ENCODE results near the gene MRPS18A. TPM values are rescaled to one million over a fixed set of nuclear protein-coding genes. Genes with fewer than 3 reads are reported as not detected.
"Not testable (repeated sequence)": the region's sequence is repeated elsewhere in the genome, so short reads cannot be mapped to it uniquely, and the experiment has no call there.

The MRPS18A gene
- total RNA-seq, 1 donor from 2014 or later, result 44.4 TPM

DNA sequence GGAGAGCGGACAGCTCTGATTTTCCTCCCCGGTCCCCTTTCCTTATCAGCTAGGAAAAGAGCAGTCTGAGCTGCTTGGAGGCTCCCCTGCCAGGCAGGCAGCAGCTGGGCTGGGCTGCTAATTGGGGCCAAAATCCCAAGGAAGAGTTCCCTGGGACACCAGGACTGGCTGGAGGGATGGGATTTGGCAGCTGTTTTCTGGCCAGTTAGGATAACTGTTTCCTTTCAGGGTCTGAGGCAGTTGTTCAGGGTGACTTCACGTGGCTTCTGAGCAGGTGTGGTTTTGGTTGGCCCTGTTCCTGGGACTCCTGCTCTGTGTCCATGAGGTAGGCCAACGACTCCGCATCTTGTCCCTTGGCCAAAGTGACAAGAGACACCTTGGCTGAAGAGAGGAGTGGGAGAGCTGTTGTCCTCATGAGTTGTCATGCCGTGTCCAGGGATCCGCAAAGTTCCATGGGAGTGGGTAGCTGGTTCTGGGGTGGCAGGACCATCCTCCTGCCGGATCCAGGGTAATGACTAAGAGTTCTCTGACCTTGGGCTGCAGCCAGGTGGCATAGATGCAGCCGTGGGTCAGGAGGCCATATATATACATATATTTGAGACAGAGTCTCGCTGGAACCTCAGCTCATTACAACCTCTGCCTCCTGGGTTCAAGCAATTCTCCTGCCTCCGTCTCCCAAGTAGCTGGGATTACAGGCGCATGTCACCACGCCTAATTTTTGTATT, 21.2 kb downstream of the MRPS18A start:
- Histone ChIP-seq H3K9ac (ENCODE audit: low read depth in 1 of 3, low read length in 3 of 3) (peak overlapping the region in 1 of 3 donors; percentile 83), H3K27ac (ENCODE audit: low read depth, low read length) (no peak overlapping the region), H3K4me1 (ENCODE audit: control insufficient read depth in 3 of 3, insufficient read depth in 3 of 3, low read length in 3 of 3) (peaks cover 43 to 53% (median 48%) of the 10 kb centered on the region in 3 donors), H3K27me3 (ENCODE audit: control insufficient read depth in 3 of 3, insufficient read depth in 3 of 3, low read length in 3 of 3) (peaks cover 0 to 3% (median 0%) of the 10 kb centered on the region in 3 donors), H3K9me3 (ENCODE audit: control insufficient read depth in 3 of 3, low read length in 3 of 3) (no peaks in the 10 kb centered on the region), H3K4me3 (ENCODE audit: low read length in 3 of 3) (no peak overlapping the region), H3K36me3 (ENCODE audit: control insufficient read depth in 3 of 3, insufficient read depth in 3 of 3, low read length in 3 of 3) (peaks cover 9 to 11% (median 10%) of the 10 kb centered on the region in 3 donors)

DNA sequence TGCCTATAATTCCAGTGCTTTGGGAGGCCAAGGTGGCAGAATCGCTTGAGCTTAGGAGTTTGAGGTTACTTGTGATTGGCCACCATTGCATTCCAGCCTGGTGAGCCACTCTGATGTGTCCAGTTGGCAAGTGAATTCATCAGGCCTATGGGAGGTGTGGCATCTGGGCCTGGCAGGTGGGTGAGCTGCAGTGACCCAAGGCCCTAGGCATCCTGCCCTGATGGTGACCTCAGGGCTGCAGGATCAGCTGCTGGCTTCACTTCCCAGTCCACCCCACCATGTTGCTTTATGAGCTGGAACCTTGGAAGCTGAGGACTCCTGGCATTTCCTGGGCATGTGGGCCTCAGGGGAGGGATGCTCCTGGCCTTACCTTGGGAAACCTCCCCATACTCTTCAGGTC, 22.2 kb downstream of the MRPS18A start:
- peaks cover 0 to 3% (median 0%) of the 10 kb centered on the region in 3 donors for H3K27me3 ChIP-seq (ENCODE audit: control insufficient read depth in 3 of 3, insufficient read depth in 3 of 3, low read length in 3 of 3)
- no peak overlapping the region for H3K4me3 ChIP-seq (ENCODE audit: low read length in 3 of 3)
- H3K4me1 ChIP-seq (ENCODE audit: control insufficient read depth in 3 of 3, insufficient read depth in 3 of 3, low read length in 3 of 3), result peaks cover 34 to 43% (median 39%) of the 10 kb centered on the region in 3 donors
- peaks cover under 1 to 1% (median under 1%) of the 10 kb centered on the region in 3 donors for H3K36me3 ChIP-seq (ENCODE audit: control insufficient read depth in 3 of 3, insufficient read depth in 3 of 3, low read length in 3 of 3)
- H3K9me3 ChIP-seq (ENCODE audit: control insufficient read depth in 3 of 3, low read length in 3 of 3), result peaks cover 0 to 2% (median 0%) of the 10 kb centered on the region in 3 donors
- H3K9ac ChIP-seq (ENCODE audit: low read depth in 1 of 3, low read length in 3 of 3), result no peak overlapping the region
- H3K27ac ChIP-seq (ENCODE audit: low read depth, low read length), result no peak overlapping the region

DNA sequence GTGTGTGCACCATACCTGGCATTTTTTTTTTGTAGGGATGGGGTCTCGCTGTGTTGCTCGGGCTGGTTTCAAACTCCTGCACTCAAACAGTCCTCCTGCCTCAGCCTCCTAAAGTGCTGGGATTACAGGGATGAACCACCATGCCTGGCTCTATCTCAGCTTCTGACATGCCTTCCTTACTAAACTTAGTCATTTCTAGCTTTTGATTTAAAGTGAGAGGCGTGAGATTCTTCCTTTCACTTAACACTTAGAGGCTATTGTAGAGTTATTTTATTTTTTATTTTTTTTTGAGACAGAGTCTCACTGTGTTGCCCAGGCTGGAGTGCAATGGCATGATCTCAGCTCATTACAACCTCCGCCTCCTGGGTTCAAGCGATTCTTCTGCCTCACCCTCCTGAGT, 24.6 kb downstream of the MRPS18A start:
- H3K4me3 ChIP-seq (ENCODE audit: low read length in 3 of 3); H3K27ac ChIP-seq (ENCODE audit: low read depth, low read length); H3K9me3 ChIP-seq (ENCODE audit: control insufficient read depth in 3 of 3, low read length in 3 of 3); H3K9ac ChIP-seq (ENCODE audit: low read depth in 1 of 3, low read length in 3 of 3); H3K27me3 ChIP-seq (ENCODE audit: control insufficient read depth in 3 of 3, insufficient read depth in 3 of 3, low read length in 3 of 3); H3K36me3 ChIP-seq (ENCODE audit: control insufficient read depth in 3 of 3, insufficient read depth in 3 of 3, low read length in 3 of 3): not testable (repeated sequence)
- peaks cover 9 to 18% (median 14%) of the 10 kb centered on the region in 3 donors for H3K4me1 ChIP-seq (ENCODE audit: control insufficient read depth in 3 of 3, insufficient read depth in 3 of 3, low read length in 3 of 3)

DNA sequence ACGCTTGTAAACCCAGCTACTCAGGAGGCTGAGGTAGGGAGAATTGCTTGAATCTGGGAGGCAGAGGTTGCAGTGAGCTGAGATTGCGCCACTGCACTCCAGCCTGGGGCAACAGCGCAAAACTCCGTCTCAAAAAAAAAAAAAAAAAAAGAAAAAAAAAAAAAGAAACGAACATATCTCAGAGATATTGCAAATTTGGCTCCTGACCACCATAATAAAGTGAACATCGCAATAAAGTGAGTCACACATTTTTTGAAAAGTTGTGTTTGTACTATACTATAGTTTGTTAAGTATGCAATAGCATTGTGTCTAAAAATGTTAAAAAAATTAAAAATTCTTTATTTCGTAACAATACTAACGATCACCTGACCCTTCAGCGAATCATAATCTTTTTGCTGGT, 29.4 kb downstream of the MRPS18A start:
- Histone ChIP-seq H3K4me1 (ENCODE audit: control insufficient read depth in 3 of 3, insufficient read depth in 3 of 3, low read length in 3 of 3) (no peaks in the 10 kb centered on the region), H3K36me3 (ENCODE audit: control insufficient read depth in 3 of 3, insufficient read depth in 3 of 3, low read length in 3 of 3) (no peaks in the 10 kb centered on the region), H3K9ac (ENCODE audit: low read depth in 1 of 3, low read length in 3 of 3) (no peak overlapping the region), H3K4me3 (ENCODE audit: low read length in 3 of 3) (no peak overlapping the region), H3K9me3 (ENCODE audit: control insufficient read depth in 3 of 3, low read length in 3 of 3) (peaks cover 0 to 2% (median 0%) of the 10 kb centered on the region in 3 donors), H3K27ac (ENCODE audit: low read depth, low read length) (no peak overlapping the region), H3K27me3 (ENCODE audit: control insufficient read depth in 3 of 3, insufficient read depth in 3 of 3, low read length in 3 of 3) (no peaks in the 10 kb centered on the region)

DNA sequence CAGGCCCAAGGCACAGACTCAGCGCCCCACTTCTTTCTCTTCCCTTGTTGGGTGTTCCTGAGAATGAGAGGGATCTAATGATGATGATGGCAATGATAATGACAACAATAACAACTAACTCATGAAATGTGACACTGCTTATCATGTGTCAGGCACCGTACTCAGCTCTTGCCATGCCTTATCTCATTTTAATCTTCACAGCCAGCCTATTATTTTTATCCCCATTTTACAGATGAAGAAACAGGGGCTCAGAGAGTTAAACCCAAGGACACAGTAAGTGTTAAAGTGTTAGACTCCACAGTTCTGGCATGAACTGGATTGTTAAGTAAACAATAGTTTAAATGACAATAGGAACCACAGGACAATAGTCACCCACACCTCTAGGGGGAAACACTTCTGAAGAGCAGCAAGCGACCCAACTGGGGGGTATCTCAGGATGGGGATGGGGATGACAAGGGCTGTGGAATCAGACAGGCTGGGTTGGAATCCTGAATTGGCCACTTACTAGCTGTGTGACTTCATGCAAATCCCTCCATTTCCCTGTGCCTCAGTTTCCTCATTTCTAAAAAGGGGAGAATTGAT, 30.3 kb downstream of the MRPS18A start:
- H3K27ac ChIP-seq (ENCODE audit: low read depth, low read length), result no peak overlapping the region
- no peak overlapping the region for H3K4me3 ChIP-seq (ENCODE audit: low read length in 3 of 3)
- H3K36me3 ChIP-seq (ENCODE audit: control insufficient read depth in 3 of 3, insufficient read depth in 3 of 3, low read length in 3 of 3), result no peaks in the 10 kb centered on the region
- no peaks in the 10 kb centered on the region for H3K27me3 ChIP-seq (ENCODE audit: control insufficient read depth in 3 of 3, insufficient read depth in 3 of 3, low read length in 3 of 3)
- no peaks in the 10 kb centered on the region for H3K4me1 ChIP-seq (ENCODE audit: control insufficient read depth in 3 of 3, insufficient read depth in 3 of 3, low read length in 3 of 3)
- H3K9ac ChIP-seq (ENCODE audit: low read depth in 1 of 3, low read length in 3 of 3), result no peak overlapping the region
- peaks cover 0 to 2% (median 0%) of the 10 kb centered on the region in 3 donors for H3K9me3 ChIP-seq (ENCODE audit: control insufficient read depth in 3 of 3, low read length in 3 of 3)

DNA sequence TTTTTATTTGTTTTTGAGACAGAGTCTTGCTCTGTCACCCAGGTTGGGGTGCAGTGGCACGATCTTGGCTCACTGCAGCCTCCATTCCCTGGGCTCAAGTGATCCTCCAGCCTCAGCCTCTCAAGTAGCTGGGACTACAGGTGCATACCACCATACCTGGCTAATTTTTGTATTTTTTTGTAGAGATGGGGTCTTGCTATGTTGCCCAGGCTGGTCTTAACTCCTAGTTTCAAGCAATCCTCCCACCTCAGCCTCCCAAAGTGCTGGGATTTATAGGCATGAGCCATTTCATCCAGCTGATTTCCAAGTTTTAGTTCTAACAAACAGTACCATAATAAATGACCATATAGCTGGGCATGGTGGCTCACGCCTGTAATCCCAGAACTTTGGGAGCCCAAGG, 34.8 kb downstream of the MRPS18A start:
- not testable (repeated sequence) for H3K9ac ChIP-seq (ENCODE audit: low read depth in 1 of 3, low read length in 3 of 3); H3K27ac ChIP-seq (ENCODE audit: low read depth, low read length); H3K36me3 ChIP-seq (ENCODE audit: control insufficient read depth in 3 of 3, insufficient read depth in 3 of 3, low read length in 3 of 3); H3K9me3 ChIP-seq (ENCODE audit: control insufficient read depth in 3 of 3, low read length in 3 of 3); H3K4me3 ChIP-seq (ENCODE audit: low read length in 3 of 3); H3K27me3 ChIP-seq (ENCODE audit: control insufficient read depth in 3 of 3, insufficient read depth in 3 of 3, low read length in 3 of 3); H3K4me1 ChIP-seq (ENCODE audit: control insufficient read depth in 3 of 3, insufficient read depth in 3 of 3, low read length in 3 of 3)

DNA sequence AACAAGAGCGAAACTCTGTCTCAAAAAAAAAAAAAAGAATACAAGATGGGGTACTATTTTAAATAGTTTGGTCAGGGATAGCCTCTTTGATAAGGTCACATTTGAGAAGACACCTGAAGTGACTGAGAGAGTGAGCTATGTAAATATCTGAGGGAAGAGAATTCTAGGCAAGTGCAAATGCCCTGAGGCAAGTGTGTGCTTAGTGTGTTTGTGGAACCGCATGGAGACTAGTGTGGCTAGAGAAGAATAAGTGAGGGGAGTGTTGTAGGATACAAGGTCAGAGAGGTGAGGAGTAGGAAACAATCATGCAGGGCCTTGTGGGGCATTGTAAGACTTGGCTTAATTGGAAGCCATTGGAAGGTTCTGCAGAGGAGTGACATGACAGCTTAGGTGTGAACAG, 39.3 kb downstream of the MRPS18A start:
- no peak overlapping the region for H3K9ac ChIP-seq (ENCODE audit: low read depth in 1 of 3, low read length in 3 of 3)
- peaks cover 3 to 8% (median 5%) of the 10 kb centered on the region in 3 donors for H3K4me1 ChIP-seq (ENCODE audit: control insufficient read depth in 3 of 3, insufficient read depth in 3 of 3, low read length in 3 of 3)
- no peaks in the 10 kb centered on the region for H3K27me3 ChIP-seq (ENCODE audit: control insufficient read depth in 3 of 3, insufficient read depth in 3 of 3, low read length in 3 of 3)
- H3K4me3 ChIP-seq (ENCODE audit: low read length in 3 of 3), result no peak overlapping the region
- no peaks in the 10 kb centered on the region for H3K36me3 ChIP-seq (ENCODE audit: control insufficient read depth in 3 of 3, insufficient read depth in 3 of 3, low read length in 3 of 3)
- no peak overlapping the region for H3K27ac ChIP-seq (ENCODE audit: low read depth, low read length)
- H3K9me3 ChIP-seq (ENCODE audit: control insufficient read depth in 3 of 3, low read length in 3 of 3), result no peaks in the 10 kb centered on the region

DNA sequence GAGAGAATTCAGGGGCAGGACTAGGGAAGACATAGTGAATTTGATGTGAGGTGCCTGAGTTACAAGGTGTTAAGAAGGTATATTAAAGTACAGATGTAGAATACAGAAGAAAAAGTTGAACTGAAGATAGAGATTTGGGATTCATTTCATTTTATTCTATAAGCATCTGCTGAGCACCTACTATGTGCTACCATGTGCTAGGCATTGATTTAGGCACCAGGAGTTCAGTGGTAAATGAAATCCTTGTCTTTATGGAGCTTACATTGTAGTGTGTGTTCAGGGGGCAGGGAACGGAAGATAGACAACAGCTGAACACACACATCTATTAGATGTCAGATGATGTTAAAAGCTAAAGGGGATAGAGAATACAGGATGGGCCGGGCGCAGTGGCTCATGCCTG, 40.0 kb downstream of the MRPS18A start:
- H3K36me3 ChIP-seq (ENCODE audit: control insufficient read depth in 3 of 3, insufficient read depth in 3 of 3, low read length in 3 of 3), result peaks cover 0 to 1% (median 0%) of the 10 kb centered on the region in 3 donors
- H3K4me1 ChIP-seq (ENCODE audit: control insufficient read depth in 3 of 3, insufficient read depth in 3 of 3, low read length in 3 of 3), result peaks cover 3 to 8% (median 5%) of the 10 kb centered on the region in 3 donors
- H3K27me3 ChIP-seq (ENCODE audit: control insufficient read depth in 3 of 3, insufficient read depth in 3 of 3, low read length in 3 of 3), result no peaks in the 10 kb centered on the region
- H3K4me3 ChIP-seq (ENCODE audit: low read length in 3 of 3), result no peak overlapping the region
- no peak overlapping the region for H3K9ac ChIP-seq (ENCODE audit: low read depth in 1 of 3, low read length in 3 of 3)
- H3K27ac ChIP-seq (ENCODE audit: low read depth, low read length), result no peak overlapping the region
- no peaks in the 10 kb centered on the region for H3K9me3 ChIP-seq (ENCODE audit: control insufficient read depth in 3 of 3, low read length in 3 of 3)

DNA sequence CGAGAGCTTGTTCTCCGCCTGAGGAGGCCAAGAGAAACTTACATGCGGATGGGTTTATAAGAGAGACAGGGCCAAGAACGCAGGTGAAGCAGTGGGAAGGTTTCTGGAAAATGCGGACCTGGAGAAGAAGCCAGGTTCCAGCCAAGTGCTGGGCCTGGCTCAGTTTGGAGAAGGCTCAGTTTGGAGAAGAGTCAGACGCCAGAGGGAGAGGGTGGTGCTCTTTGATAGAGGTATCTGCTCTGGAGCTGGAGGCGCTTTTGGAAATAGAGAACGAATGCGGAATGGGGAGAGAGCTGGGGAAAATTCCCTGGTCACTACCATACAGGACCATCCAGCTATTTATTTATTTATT, 42.0 kb downstream of the MRPS18A start:
- Histone ChIP-seq H3K4me1 (ENCODE audit: control insufficient read depth in 3 of 3, insufficient read depth in 3 of 3, low read length in 3 of 3) (peaks cover 3 to 14% (median 5%) of the 10 kb centered on the region in 3 donors), H3K9ac (ENCODE audit: low read depth in 1 of 3, low read length in 3 of 3) (peak overlapping the region; percentile 32 to 62 (median 33)), H3K27me3 (ENCODE audit: control insufficient read depth in 3 of 3, insufficient read depth in 3 of 3, low read length in 3 of 3) (no peaks in the 10 kb centered on the region), H3K36me3 (ENCODE audit: control insufficient read depth in 3 of 3, insufficient read depth in 3 of 3, low read length in 3 of 3) (peaks cover 8 to 13% (median 10%) of the 10 kb centered on the region in 3 donors), H3K27ac (ENCODE audit: low read depth, low read length) (no peak overlapping the region), H3K4me3 (ENCODE audit: low read length in 3 of 3) (peak overlapping the region; percentile 49 to 65 (median 65)), H3K9me3 (ENCODE audit: control insufficient read depth in 3 of 3, low read length in 3 of 3) (no peaks in the 10 kb centered on the region)

DNA sequence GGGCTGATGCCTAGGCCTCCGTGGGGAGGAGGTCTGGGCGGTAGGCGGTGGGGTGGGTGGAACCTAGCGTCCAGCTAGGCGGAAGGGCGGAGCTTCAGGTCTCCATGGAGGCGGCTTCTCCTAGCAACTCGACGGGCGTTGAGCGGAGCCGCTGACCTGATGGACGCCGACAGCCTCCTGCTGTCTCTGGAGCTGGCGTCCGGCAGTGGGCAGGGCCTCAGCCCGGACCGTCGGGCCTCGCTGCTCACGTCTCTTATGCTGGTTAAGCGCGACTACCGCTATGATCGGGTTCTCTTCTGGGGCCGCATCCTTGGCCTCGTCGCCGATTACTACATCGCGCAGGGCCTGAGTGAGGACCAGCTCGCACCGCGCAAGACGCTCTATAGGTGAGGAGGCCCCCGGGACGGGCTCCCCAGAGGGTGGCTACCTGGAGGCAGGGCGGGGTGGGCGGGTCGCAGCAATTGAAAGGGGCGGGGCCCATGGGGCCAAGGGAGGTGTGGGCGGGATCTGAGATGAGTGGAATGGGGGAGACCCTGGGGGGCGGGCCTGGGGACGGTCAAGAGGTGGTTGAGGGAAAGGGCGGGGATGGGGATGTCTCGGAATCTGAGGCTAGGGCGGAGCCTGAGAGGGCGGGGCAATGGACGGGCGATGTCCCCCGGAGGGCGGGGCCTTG, 42.5 kb downstream of the MRPS18A start, which contains the start of gene RSPH9:
RSPH9 (plus strand) TSS at position 97 of the 673 bp plus-strand sequence; CDS start at position 160, 63 bp downstream.
- H3K9ac ChIP-seq (ENCODE audit: low read depth in 1 of 3, low read length in 3 of 3), result peak within 1 kb of the TSS; percentile 32 to 72 (median 33)
- H3K4me1 ChIP-seq (ENCODE audit: control insufficient read depth in 3 of 3, insufficient read depth in 3 of 3, low read length in 3 of 3), result peaks cover 3 to 18% (median 5%) of the 10 kb centered on the region in 3 donors
- no peak within 1 kb of the TSS for H3K27ac ChIP-seq (ENCODE audit: low read depth, low read length)

More for the DNA sequence above, 42.5 kb downstream of the MRPS18A start, which contains the start of gene RSPH9:
- Histone ChIP-seq H3K4me3 (ENCODE audit: low read length in 3 of 3) (peak within 1 kb of the TSS; percentile 59 to 69 (median 65)), H3K9me3 (ENCODE audit: control insufficient read depth in 3 of 3, low read length in 3 of 3) (no peaks in the 10 kb centered on the region), H3K36me3 (ENCODE audit: control insufficient read depth in 3 of 3, insufficient read depth in 3 of 3, low read length in 3 of 3) (peaks cover 13 to 18% (median 15%) of the 10 kb centered on the region in 3 donors), H3K27me3 (ENCODE audit: control insufficient read depth in 3 of 3, insufficient read depth in 3 of 3, low read length in 3 of 3) (no peaks in the 10 kb centered on the region)
